OCI-LY7 (cell line): ENCODE results near the gene YIPF1.
"Not testable (repeated sequence)": the region's sequence is repeated elsewhere in the genome, so short reads cannot be mapped to it uniquely, and the experiment has no call there.

Experiments used
- EZH2phosphoT487 ChIP-seq: fragments of 200-600 bp; sonication (generic); IDR thresholded peaks from 2 replicates; pipeline ENCODE4 v1.6.1; 2018; ENCODE audit warnings: low read depth, borderline replicate concordance, mild to moderate bottlenecking, mixed run types, antibody characterized with exemption, low read length, moderate library complexity, mixed read lengths
- TF ChIP-seq, protein P1 (sequence below): fragments of 200-600 bp; sonication (generic); conservative IDR thresholded peaks from 2 replicates; pipeline ENCODE4 v1.5.1; 2014; ENCODE audit warnings: mild to moderate bottlenecking, antibody characterized with exemption, low read length, moderate library complexity, mixed read lengths

DNA sequence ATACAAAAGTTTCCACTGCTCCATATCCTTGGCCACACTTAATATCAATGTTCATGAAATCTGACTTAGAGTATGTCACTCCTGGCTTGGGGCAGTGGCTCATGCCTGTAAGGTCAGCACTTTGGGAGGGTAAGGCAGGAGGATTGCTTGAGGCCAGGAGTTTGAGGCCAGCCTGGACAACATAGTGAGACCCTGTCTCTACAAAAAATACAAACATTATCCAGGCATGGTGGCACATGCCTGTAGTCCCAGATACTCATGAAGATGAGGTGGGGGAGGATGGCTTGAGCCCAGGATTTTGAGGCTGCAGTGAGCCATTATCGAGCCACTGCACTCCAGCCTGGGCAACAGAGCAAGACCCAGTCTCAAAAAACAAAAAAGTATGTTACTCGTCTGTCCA is 14.4 kb downstream of the YIPF1 start:
- TF ChIP-seq, protein P1, sequence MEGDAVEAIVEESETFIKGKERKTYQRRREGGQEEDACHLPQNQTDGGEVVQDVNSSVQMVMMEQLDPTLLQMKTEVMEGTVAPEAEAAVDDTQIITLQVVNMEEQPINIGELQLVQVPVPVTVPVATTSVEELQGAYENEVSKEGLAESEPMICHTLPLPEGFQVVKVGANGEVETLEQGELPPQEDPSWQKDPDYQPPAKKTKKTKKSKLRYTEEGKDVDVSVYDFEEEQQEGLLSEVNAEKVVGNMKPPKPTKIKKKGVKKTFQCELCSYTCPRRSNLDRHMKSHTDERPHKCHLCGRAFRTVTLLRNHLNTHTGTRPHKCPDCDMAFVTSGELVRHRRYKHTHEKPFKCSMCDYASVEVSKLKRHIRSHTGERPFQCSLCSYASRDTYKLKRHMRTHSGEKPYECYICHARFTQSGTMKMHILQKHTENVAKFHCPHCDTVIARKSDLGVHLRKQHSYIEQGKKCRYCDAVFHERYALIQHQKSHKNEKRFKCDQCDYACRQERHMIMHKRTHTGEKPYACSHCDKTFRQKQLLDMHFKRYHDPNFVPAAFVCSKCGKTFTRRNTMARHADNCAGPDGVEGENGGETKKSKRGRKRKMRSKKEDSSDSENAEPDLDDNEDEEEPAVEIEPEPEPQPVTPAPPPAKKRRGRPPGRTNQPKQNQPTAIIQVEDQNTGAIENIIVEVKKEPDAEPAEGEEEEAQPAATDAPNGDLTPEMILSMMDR = not testable (repeated sequence)
- TF ChIP-seq EZH2phosphoT487 = not testable (repeated sequence)
